B cell (primary cell): ENCODE measurements around the gene SPPL3.

Source experiments
- CTCF ChIP-seq: fragments of 200-600 bp; IDR thresholded peaks from one replicate; pipeline ENCODE4 v1.8.0; 2022; ENCODE audit warnings: antibody characterized with exemption, mild to moderate bottlenecking
- EZH2 ChIP-seq: IDR thresholded peaks from 2 replicates; pipeline ENCODE4 v1.6.1; 2012; ENCODE audit warnings: borderline replicate concordance, low read depth, mild to moderate bottlenecking, moderate library complexity, low read length; ENCODE audit not compliant: insufficient read depth, poor library complexity, severe bottlenecking

- no peak for TF ChIP-seq CTCF
- no peak for TF ChIP-seq EZH2
Observed at GRCh38 chr12:120842595-120842994, 61.6 kb downstream of the SPPL3 start.
